GM12878 (cell line): ENCODE data around the gene SLC16A6. TPM values are rescaled to one million over a fixed set of nuclear protein-coding genes. Genes with fewer than 3 reads are reported as not detected.

Experiments
- ATAC-seq: fragments of 200-7000 bp; cut with Tn5 transposase; 3 replicates; pipeline ENCODE4 v1.9.1; 2020; ENCODE audit warnings: mild to moderate bottlenecking, moderate library complexity
- BruUV-seq: library from RNA; stranded (reverse); fragments of 400-500 nt; replicated peaks from 2 replicates; lab custom pipeline; 2021; lab: Mats Ljungman, UMichigan
- CTCF ChIA-PET: fragments of 300-600 bp; sonication (Branson Sonifier 250); formaldehyde crosslinking; extraction: SDS; loops from one replicate; lab custom pipeline; 2021; ENCODE audit warnings: inconsistent platforms; lab: Yijun Ruan, JAX
- POLR2A ChIA-PET: fragments of 350-600 bp; formaldehyde crosslinking; extraction: SDS; loops from one replicate; lab custom pipeline; 2021; ENCODE audit warnings: inconsistent platforms; lab: Charles Lee
- RAD21 ChIA-PET: fragments of 300-600 bp; sonication (Branson Sonifier 250); formaldehyde crosslinking; loops from one replicate; lab custom pipeline; 2023; ENCODE audit warnings: antibody characterized with exemption; ENCODE audit not compliant: unreplicated experiment; lab: Charles Lee
- SMC1A ChIA-PET: fragments of 300-600 bp; sonication (Branson Sonifier 250); formaldehyde crosslinking; loops from one replicate; lab custom pipeline; 2023; ENCODE audit not compliant: unreplicated experiment, uncharacterized antibody; lab: Charles Lee
- DNase-seq: peaks from one replicate; pipeline ENCODE4 v3.0.0-alpha.2; 2011; ENCODE audit warnings: low read depth, low spot score
- FAIRE-seq: peaks from 3 replicates; lab custom pipeline; 2011; peaks lifted over from hg19 to GRCh38; lab: Jason Lieb, UNC
- H2AFZ ChIP-seq: 2 replicates; pipeline ENCODE4 v1.6.0; 2011; ENCODE audit warnings: low read depth, low read length, control low read depth; ENCODE audit not compliant: control insufficient read depth
- H3K27ac ChIP-seq: 2 replicates; pipeline ENCODE4 v1.5.1; 2011; ENCODE audit warnings: control low read depth; ENCODE audit not compliant: control insufficient read depth, insufficient read depth
- H3K27me3 ChIP-seq, 2 experiments: replicated peaks in 1 of 2; 2 replicates each; pipeline versions ENCODE4 v1.6.0 to v1.6.1; 2011; ENCODE audit warnings: low read length in 1 of 2; ENCODE audit not compliant: control insufficient read depth in 2 of 2, insufficient read depth in 2 of 2
- H3K36me3 ChIP-seq, 2 experiments: 2 replicates each; pipeline ENCODE4 v1.5.1; 2011; ENCODE audit warnings: low read length in 1 of 2; ENCODE audit not compliant: control insufficient read depth in 2 of 2, insufficient read depth in 2 of 2
- H3K4me1 ChIP-seq: 2 replicates; pipeline ENCODE4 v1.6.1; 2011; ENCODE audit warnings: mild to moderate bottlenecking, low read length, moderate library complexity, mixed read lengths; ENCODE audit not compliant: control insufficient read depth, insufficient read depth
- H3K4me2 ChIP-seq: 2 replicates; pipeline ENCODE4 v1.6.0; 2011; ENCODE audit warnings: control low read depth; ENCODE audit not compliant: control insufficient read depth, insufficient read depth
- H3K4me3 ChIP-seq: fragments of 200-600 bp; sonication (generic); 2 replicates; pipeline ENCODE4 v1.5.1; 2016
- H3K79me2 ChIP-seq: 2 replicates; pipeline ENCODE4 v1.6.0; 2011; ENCODE audit warnings: low read length; ENCODE audit not compliant: control insufficient read depth, insufficient read depth
- H3K9ac ChIP-seq: 2 replicates; pipeline ENCODE4 v1.8.0; 2011; ENCODE audit warnings: low read length, control low read depth, mixed read lengths; ENCODE audit not compliant: control insufficient read depth, insufficient read depth
- H3K9me3 ChIP-seq: replicated peaks from 3 replicates; pipeline ENCODE4 v1.5.1; 2011; ENCODE audit warnings: mild to moderate bottlenecking, low read length; ENCODE audit not compliant: control insufficient read depth, insufficient read depth
- H4K20me1 ChIP-seq: 2 replicates; pipeline ENCODE4 v1.6.0; 2011; ENCODE audit not compliant: control insufficient read depth, insufficient read depth
- BCLAF1 ChIP-seq: fragments of 450-650 bp; IDR thresholded peaks from 2 replicates; pipeline ENCODE4 v1.6.1; 2017; ENCODE audit warnings: antibody characterized with exemption, mild to moderate bottlenecking, moderate library complexity
- BHLHE40 ChIP-seq, 2 experiments: fragments of 450-650 bp in 1 of 2; IDR thresholded peaks; 2 replicates each; pipeline ENCODE4 v1.6.1; 2011 to 2017; ENCODE audit warnings: low read depth in 2 of 2, borderline replicate concordance in 1 of 2, improper control_type of control experiment in 1 of 2, low read length in 1 of 2, mild to moderate bottlenecking in 1 of 2
- CEBPZ ChIP-seq: fragments of 150-350 bp; IDR thresholded peaks from 2 replicates; pipeline ENCODE4 v1.6.1; 2016; ENCODE audit warnings: low read depth, low read length
- E4F1 ChIP-seq: fragments of 450-650 bp; IDR thresholded peaks from 2 replicates; pipeline ENCODE4 v1.6.1; 2018; ENCODE audit warnings: borderline replicate concordance, mild to moderate bottlenecking; ENCODE audit not compliant: partially characterized antibody
- EGR1 ChIP-seq, 2 experiments: IDR thresholded peaks; 1 replicate in 1 of 2; 2 replicates in 1 of 2; pipeline ENCODE4 v1.6.1; 2011 to 2012; ENCODE audit warnings: low read depth in 2 of 2, low read length in 2 of 2, borderline replicate concordance in 1 of 2, mild to moderate bottlenecking in 1 of 2, moderate library complexity in 1 of 2
- ETV6 ChIP-seq, 2 experiments: fragments of 450-650 bp in 1 of 2; IDR thresholded peaks in 1 of 2; conservative IDR thresholded peaks in 1 of 2; 2 replicates each; pipeline ENCODE4 v1.6.1; 2014; ENCODE audit warnings: antibody characterized with exemption in 1 of 2, borderline replicate concordance in 1 of 2, low read depth in 1 of 2, mild to moderate bottlenecking in 1 of 2, moderate library complexity in 1 of 2
- HCFC1 ChIP-seq: fragments of 150-350 bp; IDR thresholded peaks from 2 replicates; pipeline ENCODE4 v1.6.1; 2014; ENCODE audit warnings: low read length
- JUNB ChIP-seq: IDR thresholded peaks from 2 replicates; pipeline ENCODE4 v1.6.1; 2016; ENCODE audit warnings: antibody characterized with exemption, mild to moderate bottlenecking
- KDM1A ChIP-seq: fragments of 200-600 bp; sonication (generic); IDR thresholded peaks from 2 replicates; pipeline ENCODE4 v1.6.1; 2016; ENCODE audit warnings: borderline replicate concordance
- PML ChIP-seq: IDR thresholded peaks from 2 replicates; pipeline ENCODE4 v1.6.1; 2012; ENCODE audit warnings: low read length, inconsistent platforms
- POLR2AphosphoS5 ChIP-seq: IDR thresholded peaks from 2 replicates; pipeline ENCODE4 v1.6.1; 2011; ENCODE audit warnings: mild to moderate bottlenecking, low read length, inconsistent platforms
- TBL1XR1 ChIP-seq: IDR thresholded peaks from 2 replicates; pipeline ENCODE4 v1.6.1; 2012; ENCODE audit warnings: low read depth, low read length, improper control_type of control experiment
- TCF7 ChIP-seq: IDR thresholded peaks from 2 replicates; pipeline ENCODE4 v1.6.1; 2014; ENCODE audit warnings: antibody characterized with exemption, borderline replicate concordance
- YBX1 ChIP-seq: fragments of 450-650 bp; IDR thresholded peaks from 2 replicates; pipeline ENCODE4 v1.6.1; 2016; ENCODE audit warnings: antibody characterized with exemption
- ZNF217 ChIP-seq: fragments of 450-650 bp; IDR thresholded peaks from 2 replicates; pipeline ENCODE4 v1.6.1; 2017; ENCODE audit warnings: antibody characterized with exemption, mild to moderate bottlenecking
- WGBS: methylation state at CpG from one replicate; pipeline ENCODE4 v1.1.6; 2016; ENCODE audit warnings: low lambda C conversion rate; ENCODE audit not compliant: insufficient replicate concordance, insufficient coverage; ENCODE audit errors: missing lambda C conversion rate; 5-methylcytosine and 5-hydroxymethylcytosine counted together
- in situ Hi-C: fragments of 300-500 bp; cut with MboI; formaldehyde crosslinking; loops from 9 replicates; pipeline ENCODE4 v1.14.3; 2018; ENCODE audit warnings: mixed read lengths
- intact Hi-C: fragments of 100-400 bp; cut with micrococcal nuclease; formaldehyde crosslinking; loops from one replicate; pipeline ENCODE4 v1.14.2; 2022; ENCODE audit not compliant: unreplicated experiment
- polyA plus RNA-seq, 11 experiments: library from polyadenylated mRNA; depleted of rRNA in 4 of 11; unstranded in 6 of 11; stranded (reverse) in 5 of 11; fragments of >200 nt; fragmentation: Nextera tagmentation in 4 of 11; fragmentation: Illumina TruSeq in 1 of 11; extraction: Ambion mirVana in 4 of 11; extraction: Trizol in 1 of 11; gene quantifications; 1 replicate in 1 of 11; 2 replicates in 10 of 11; pipeline versions ENCODE4 v1.2.1 to v1.2.3, GENCODE V29; 2011 to 2016; ENCODE audit warnings: inconsistent platforms in 2 of 11, missing spikeins in 2 of 11, low read depth in 1 of 11
- total RNA-seq, 4 experiments: library from RNA; depleted of rRNA in 3 of 4; stranded (reverse); fragments of >200 nt in 3 of 4; fragmentation: Illumina TruSeq in 1 of 4; extraction: Trizol in 1 of 4; gene quantifications; 2 replicates each; pipeline versions ENCODE4 v1.2.1 to v1.2.3, GENCODE V29; 2013 to 2021

Gene SLC16A6
- total and polyA plus RNA-seq, 10 of the 15 experiments (the other 5 are each of a cell fraction or from before 2014, with no cell fraction given): 2.4 to 8.8 (median 6.0) TPM

GRCh38 chr17:68329331-68329730 is 38.4 kb upstream of the SLC16A6 start (continued):
- TF ChIP-seq E4F1 (no peak), CEBPZ (no peak), PML (no peak)

- no peaks in the 10 kb centered on the region for H3K4me1 ChIP-seq
- no peak overlapping the region for H3K9ac ChIP-seq
- no peaks in the 10 kb centered on the region; the same call in 2 of the 3 replicates for H3K9me3 ChIP-seq
- H3K27me3 ChIP-seq: no peaks in the 10 kb centered on the region
- ChIA-PET CTCF (no interaction called here), POLR2A (no interaction called here), RAD21 (no interaction called here), SMC1A (no interaction called here)
- ATAC-seq (no peak), DNase-seq (no peak), FAIRE-seq (no peak)
- in situ Hi-C loops (no loop called here), intact Hi-C loops (no loop called here)
- 42% methylated on average over 4 of the region's 4 CpGs for WGBS
- BruUV-seq: no TSS peak
- no peak overlapping the region for H3K27ac ChIP-seq
- H3K79me2 ChIP-seq: no peaks in the 10 kb centered on the region
- no peak overlapping the region for H3K4me2 ChIP-seq
- no peak overlapping the region for H2AFZ ChIP-seq
- H3K36me3 ChIP-seq: no peaks in the 10 kb centered on the region
- no peak overlapping the region for H3K4me3 ChIP-seq
- no peaks in the 10 kb centered on the region for H4K20me1 ChIP-seq
- no peak for TF ChIP-seq BCLAF1
- no peak for TF ChIP-seq POLR2AphosphoS5
- no peak for TF ChIP-seq ETV6 (conservative IDR thresholded peaks at IDR 0.05 in 1 of 2, IDR thresholded peaks at IDR 0.05 in 1 of 2; ENCODE audit: borderline replicate concordance in 1 of 2, low read depth in 1 of 2)
- TF ChIP-seq EGR1 (IDR thresholded peaks at IDR 0.05; ENCODE audit: borderline replicate concordance in 1 of 2, low read depth in 2 of 2, low read length in 2 of 2): no peak
- TF ChIP-seq JUNB: no peak
- no peak for TF ChIP-seq ZNF217
- no peak for TF ChIP-seq TCF7
- no peak for TF ChIP-seq HCFC1
- TF ChIP-seq BHLHE40 (IDR thresholded peaks at IDR 0.05; ENCODE audit: borderline replicate concordance in 1 of 2, low read depth in 2 of 2, low read length in 1 of 2): no peak
- no peak for TF ChIP-seq KDM1A
- no peak for TF ChIP-seq TBL1XR1
- TF ChIP-seq YBX1: no peak
Observed at GRCh38 chr17:68328676-68329075, 37.7 kb upstream of the SLC16A6 start.
